IPS DF 4.7 (cell line): ENCODE results near the gene MCM6.
"Not testable (repeated sequence)": the region's sequence is repeated elsewhere in the genome, so short reads cannot be mapped to it uniquely, and the experiment has no call there.

ENCODE experiments used
- DNase-seq: peaks from one replicate; pipeline ENCODE4 v3.0.0-alpha.2; 2013; ENCODE audit warnings: low spot score; ENCODE audit errors: extremely low read depth

The MCM6 gene

DNA sequence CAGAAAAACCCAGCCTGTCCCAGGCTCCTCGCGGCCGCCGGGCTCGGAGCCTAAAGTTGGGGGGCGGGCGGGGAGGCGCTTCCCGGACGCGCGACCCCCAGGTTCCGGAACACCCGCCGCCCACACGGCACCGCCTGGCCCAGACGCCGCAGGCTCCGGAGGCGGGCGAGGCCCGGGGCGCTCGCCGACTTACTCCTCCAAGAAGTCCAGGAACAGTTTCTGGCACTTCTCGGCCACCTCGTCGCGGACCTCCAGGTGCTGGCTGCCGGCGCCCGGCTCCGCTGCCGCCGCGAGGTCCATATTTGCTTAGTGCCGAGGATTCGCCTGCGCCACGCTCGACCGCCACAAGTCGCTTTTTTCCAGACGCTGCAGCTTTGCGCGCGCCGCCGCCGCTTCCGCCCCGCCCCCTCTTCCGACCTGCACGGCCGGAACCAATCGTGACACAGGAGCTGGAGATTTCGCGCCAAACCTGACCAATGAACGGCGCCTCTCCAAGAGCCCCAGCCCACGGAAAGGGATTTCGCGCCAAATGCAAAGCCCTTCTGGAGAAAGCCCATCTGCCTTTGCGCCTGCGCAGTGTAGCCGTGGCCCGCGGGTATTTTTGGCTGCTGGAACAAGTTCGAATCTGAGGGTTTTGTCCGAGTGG lies at the start of gene MCM6:
MCM6 (minus strand) TSS at position 378 of the 646 bp plus-strand sequence; CDS start at position 300, 78 bp downstream.
- peak; percentile 98 for DNase-seq

DNA sequence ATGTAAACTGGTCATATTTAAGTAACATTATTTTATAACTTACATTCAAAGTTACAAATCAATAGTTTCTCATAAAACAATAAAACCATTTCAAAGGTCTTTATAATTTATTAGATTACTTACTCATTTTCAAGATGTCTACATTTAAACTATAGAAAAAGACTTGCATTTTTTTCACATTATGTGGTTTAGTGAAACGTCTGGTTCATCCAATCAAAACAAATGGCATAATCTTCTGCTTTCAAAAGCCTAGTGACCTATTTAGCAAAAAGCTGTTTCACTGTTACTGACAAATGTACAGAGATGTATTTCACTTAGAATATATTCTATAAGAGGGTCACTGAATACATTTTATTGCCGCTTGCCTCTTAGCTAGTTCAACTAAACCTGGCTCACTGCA lies 49.3 kb upstream of the MCM6 start:
- DNase-seq: no peak

DNA sequence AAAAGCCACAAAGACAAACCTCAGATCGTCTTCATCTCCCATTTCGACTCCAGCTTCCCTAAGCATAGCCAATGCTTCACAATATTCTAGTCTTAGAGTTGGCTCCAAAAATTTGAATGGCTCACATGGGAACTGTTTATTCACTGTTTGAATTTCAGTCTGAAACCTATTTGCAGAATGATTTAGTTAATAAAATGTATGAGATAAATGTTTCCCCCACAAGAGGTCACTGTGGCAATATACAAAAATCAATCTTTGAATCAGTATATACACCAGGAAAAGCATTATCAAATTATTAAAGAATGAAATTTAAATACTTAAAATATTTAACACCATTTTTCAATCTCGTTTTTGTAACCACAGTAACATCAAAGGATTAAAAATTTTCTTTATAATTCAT lies 40.0 kb upstream of the MCM6 start:
- no peak for DNase-seq

DNA sequence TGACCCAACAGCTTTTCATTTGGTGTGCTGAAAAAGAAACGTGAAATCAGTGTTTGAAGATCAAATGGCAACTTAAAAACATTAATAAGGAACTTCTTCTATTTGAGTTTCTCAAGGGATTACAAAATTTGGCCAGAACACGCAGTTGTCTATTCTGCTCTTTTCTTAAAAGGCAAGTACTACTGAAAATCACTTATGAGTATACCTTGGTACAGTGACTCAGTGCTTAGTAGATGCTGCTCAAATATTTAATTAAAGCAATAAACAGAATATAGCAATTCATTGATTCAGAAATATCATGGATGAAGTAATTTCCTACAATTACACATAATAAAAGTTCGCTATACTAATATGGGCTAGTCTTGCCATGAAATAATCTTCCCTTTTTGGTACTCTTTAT lies 38.2 kb upstream of the MCM6 start:
- DNase-seq: no peak

DNA sequence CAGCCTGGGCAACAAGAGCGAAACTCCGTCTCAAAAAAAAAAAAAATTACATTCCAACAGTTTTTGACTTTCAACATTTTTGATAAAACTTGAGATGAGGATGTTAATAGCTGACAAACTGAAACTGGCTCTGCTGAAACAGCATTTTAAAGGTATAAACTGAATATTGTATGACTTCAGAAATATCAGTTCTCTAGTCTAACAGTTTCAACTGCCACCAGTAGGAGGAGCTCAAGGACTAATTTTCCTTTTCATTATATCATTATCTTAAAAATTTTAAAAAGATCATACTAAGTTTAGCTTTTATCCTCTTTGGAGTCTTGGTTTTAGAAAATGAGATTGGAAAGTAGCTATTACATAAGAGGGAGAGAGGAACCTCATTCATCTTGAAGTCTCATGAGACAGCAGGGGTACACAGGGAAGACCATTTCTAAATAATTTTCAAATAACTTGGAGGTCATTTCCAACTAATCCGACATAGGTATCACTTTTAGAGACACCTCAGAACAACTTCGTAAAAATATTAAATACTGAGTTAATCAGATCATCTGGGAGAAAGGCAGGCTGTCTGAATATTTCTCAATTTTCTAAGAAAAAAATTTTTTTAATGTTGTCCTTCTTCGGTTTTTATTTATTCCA lies 37.6 kb upstream of the MCM6 start:
- no peak for DNase-seq

DNA sequence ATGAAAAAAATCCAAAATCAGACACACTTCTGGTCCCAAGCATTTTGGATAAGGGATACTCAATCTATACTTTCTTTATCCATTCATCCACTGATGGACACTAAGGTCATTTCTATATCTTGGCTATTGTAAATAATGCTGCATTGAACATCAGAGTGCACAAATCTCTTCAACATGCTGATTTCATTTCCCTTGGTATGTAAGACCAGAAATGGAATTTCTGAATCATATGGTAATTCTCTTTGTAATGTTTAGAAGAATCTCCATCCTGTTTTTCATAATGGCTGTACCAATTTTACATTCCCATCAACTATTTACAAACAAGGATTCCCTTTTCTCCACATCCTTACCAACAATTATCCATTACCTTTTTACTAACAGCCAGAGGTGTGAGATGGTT lies 33.7 kb upstream of the MCM6 start:
- DNase-seq: no peak

DNA sequence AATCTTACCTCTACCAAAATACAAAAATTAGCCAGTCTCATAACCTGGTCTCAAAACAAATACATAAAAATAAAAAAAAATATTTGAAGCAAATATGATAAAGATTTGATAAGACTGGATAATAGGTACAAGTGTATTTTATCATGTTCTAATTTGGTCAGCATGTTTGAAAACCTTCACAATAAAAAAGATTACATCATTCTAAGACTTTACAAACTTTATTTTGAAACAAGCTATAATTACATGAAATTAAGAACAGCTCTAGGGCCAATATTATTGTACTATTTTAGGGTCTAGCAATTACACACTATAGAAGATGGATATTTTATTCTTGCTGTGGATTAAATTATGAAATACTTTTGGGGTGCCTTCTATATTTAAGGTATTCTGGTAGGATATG lies 29.4 kb upstream of the MCM6 start:
- DNase-seq: no peak

DNA sequence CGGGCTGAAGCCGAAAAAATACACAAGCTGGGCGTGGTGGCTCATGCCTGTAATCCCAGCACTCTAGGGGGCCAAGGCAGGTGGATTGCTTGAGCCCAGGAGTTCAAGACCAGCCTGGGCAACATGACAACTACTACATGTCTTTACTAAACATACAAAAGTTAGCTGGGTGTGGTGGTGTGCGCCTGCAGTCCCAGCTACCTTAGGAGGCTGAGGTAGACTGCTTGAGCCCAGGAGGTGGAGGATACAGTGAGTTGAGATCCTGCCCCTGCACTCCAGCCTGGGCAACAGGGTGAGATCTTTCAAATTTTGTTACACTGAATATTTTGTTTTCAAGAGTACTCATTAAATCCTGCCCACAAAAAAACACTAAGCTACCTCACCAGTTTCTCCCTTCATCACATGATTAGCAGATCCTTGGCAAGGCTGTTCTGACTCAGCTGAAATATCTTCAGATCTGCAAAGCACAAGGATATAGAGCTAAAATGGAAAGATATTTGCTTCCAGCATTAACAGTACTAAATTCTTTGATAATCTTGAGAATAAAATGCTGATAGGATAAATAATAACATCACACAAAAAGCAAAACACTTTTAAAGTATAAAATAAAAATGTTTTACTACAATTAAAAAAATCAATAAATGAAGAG lies 28.2 kb upstream of the MCM6 start:
- DNase-seq: no peak

DNA sequence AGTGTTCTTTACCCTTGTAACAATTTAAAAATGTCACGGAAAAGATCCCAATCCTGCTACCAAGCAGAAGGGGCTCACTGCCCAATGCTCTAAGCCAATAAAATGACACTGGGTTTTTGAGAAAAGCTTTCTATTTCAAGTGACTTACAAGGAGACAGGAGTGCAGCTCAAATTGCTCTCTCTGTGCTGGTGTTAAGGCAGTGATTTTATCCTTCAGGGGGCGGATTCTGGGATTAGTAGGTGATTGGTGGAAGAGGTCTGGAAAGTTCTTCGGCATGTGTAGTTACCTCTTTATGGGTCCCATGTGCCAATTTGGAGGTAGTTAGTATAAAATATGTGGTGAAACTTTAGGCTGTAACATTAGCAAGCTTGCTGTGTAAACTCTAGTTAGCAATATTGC lies 27.4 kb upstream of the MCM6 start:
- DNase-seq: no peak

DNA sequence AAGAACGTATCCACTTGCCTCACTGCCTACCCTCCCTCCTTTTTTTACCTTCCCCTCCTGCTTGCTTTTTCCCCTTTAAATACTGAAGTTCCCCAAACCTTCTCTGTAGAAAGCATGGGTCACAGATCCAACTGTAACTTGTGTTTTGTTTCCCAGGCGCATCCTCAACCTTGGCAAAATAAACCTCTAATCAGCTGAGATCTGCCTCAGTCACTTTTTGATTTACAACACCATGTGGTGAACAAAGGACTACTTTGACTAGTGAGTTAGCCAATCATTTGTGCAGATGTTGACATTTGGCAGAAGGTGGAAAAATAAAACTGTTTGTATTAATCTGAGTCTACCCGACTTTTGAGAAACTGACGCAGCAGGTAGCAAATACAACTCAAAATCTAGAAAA lies 23.3 kb upstream of the MCM6 start:
- no peak for DNase-seq

DNA sequence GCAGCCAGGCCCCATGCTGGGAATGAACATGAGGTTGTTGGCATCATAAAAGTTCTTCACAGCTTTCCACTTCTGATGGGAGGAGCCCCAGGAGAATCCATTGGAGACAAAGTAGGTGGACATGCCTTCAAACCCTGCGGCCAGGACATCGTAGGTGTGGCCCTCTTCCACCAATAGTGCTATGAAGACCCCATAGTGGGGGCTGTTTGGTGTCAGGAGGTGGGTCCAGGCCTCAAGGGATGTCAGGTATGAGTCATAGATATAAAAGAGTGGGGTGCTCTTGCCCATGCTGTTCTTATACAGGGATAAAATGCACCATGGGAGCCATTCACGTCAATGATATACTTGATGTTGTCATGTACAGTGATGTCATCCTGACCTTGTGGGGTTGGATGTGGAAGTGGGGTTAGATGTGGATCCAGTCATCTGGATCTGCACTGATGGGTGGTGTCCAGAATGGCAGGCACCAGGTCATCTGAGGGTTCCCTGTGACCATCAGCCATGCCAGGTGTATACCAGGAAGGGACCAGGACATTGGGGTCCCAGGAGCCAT lies 22.1 kb upstream of the MCM6 start:
- no peak for DNase-seq

DNA sequence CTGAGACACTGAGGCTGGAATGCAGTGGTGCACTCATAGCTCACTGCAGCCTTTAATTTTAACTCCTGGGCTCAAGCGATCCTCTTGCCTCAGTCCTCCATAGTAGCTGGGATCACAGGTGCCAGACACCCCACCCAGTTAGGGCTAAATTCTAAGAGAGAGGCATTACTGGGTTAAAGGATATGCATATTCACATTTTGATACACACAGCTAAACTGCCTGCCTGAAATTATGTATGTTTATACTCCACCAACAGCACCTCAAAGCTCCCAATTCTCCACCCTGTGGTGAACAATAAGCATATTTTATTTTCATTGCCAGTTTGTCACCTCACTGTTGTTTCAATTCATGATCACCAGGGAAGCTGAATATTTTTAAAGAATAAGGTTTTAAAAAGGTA lies 18.7 kb upstream of the MCM6 start:
- no peak for DNase-seq

DNA sequence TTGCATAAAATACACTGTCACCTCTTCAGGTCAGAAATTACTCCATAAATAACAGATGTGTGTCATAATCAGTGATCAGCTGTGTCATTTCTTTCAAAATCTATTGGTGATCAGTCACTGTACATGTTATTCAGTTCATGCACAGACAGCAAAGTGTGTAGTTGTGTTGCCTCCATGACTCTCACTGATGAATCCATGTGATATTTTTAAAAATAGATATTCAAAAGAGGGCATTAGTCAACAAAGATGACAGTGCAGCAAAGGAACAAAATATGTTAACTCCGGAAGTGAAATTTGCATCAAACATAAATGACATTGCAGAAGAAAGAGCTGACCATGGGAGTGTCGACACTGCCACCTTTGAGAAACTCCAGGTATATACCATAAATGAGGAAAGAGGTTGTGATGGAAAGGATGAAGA lies 17.1 kb upstream of the MCM6 start:
- DNase-seq: no peak

DNA sequence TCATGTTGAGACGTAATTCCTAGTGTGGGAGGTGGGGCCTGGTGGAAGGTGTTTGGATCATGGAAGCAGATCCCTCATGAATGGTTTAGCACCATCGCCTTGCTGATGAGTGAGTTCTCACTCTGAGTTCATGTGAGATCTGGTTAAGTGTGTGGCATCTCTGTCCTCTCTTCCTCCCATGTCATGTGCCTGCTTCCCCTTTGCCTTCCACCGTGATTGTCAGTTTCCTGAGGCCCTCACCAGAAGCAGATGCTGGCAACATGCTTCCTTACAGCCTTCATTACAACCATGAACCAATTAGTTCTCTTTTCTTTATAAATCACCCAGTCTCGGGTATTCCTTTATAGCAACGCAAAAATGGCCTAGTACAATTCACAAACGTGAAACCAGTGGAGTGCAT lies 14.6 kb upstream of the MCM6 start:
- no peak for DNase-seq

DNA sequence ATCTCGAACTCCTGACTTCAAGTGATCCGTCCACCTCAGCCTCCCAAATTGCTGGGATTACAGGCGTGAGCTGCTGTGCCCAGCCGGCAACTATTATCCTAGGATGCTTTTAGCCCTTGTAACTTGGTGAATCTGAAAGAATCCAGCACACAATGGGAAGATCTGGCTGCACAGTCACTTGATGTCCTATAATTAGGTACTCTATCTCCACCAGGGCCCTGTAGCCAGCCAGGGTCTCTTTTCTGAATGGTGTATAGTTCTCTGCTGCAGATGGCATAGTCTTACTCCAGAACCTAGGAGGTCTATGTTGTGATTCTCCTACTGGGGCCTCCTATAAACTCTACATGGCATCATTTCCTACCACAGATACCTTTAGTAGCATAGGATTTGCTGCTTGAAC lies 13.9 kb upstream of the MCM6 start:
- DNase-seq: no peak

DNA sequence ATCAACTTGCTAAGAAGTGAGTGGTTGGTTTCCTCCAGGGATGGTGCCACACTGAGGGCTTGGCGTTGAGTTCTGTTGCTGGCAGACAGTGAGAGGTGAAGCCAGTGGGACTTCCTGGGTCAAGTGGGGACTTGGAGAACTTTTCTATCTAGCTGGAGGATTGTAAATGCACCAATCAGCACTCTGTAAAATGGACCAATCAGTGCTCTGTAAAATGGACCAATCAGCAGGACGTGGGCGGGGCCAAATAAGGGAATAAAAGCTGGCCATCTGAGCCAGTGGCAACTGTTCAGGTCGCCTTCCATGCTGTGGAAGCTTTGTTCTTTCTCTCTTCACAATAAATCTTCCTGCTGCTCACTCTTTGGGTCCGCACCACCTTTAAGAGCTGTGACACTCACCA lies 12.3 kb upstream of the MCM6 start:
- not testable (repeated sequence) for DNase-seq

DNA sequence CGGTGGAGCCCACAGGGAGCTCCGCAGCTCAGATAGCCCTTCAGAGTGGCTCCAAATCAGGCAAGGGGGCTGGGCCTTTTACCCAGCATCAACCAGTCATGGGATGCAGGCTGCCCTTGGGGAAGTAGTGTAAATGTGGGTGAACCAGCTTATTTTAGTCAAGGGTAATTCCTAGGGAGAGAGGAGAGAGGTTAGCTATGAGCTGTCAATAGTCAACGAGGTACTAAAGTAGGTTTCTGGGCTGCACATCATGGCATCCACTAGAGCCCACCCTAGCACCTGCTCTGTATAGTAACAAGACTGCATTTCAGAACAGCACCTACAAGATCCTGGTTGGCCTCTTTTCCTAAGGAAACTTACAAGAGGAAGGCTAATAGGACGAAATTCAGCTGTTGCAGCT lies 9.5 kb upstream of the MCM6 start:
- no peak for DNase-seq

DNA sequence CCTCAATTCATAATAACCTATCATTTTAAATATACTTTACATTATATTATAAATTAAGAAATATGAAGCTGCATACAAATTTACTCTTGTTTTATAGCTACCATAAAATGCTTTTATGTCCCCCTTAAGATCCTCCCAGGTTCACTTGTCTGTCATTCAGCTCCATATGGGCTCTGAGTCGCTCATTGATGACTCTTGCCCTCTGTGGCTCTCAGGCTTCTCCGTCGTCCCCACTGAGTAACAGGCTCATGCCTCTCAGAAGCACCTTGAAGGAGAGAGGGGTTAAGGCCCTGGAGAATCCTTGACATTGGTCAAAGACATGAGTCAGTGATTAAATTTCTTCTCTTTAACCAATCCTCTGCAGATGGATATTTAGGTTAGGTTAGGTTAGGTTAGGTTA lies 6.2 kb upstream of the MCM6 start:
- DNase-seq: no peak

DNA sequence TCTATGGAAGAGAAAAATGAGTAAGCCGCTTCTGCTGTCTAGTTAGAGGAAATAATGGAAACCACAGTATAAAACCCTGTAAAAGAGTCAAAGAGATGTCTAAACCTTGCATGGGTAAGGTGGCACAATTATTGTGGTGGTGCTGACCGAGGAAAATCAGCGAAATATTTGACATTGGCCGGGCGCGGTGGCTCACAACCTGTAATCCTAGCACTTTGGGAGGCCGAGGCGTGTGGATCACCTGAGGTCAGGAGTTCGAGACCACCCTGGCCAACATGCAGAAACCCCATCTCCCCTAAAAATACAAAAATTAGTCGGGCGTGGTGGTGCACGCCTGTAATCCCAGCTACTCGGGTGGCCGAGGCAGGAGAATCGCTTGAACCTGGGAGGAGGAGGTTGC lies 527 bp upstream of the MCM6 start:
- not testable (repeated sequence) for DNase-seq

DNA sequence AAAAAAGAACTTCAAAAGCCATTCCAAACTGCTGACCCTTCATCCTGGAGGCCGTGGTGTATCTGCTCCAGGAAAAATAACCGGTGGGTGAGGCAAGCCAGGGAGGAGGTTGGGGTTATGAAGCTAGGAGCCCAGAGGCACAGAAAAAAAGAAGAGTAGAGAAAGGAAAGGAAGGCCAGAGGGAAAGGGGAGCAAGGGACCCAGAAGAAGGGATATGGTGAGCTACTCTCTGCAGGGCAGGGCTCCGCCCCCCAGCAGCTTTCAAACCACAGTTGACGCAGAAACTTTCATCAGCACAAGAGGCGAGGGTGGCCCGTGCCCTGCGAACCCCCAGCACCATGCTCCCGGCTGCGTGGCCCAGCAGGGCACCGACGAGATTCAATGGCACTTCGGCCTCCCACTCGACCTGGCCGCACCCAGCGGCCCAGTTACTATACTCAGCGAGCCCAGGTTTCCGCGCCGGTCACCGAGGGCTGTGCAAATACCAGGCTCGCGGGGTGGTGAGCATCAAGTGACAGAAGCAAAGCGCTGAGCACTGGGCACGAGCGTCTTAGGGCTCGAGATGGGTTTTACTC lies 665 bp downstream of the MCM6 start:
- DNase-seq: no peak

DNA sequence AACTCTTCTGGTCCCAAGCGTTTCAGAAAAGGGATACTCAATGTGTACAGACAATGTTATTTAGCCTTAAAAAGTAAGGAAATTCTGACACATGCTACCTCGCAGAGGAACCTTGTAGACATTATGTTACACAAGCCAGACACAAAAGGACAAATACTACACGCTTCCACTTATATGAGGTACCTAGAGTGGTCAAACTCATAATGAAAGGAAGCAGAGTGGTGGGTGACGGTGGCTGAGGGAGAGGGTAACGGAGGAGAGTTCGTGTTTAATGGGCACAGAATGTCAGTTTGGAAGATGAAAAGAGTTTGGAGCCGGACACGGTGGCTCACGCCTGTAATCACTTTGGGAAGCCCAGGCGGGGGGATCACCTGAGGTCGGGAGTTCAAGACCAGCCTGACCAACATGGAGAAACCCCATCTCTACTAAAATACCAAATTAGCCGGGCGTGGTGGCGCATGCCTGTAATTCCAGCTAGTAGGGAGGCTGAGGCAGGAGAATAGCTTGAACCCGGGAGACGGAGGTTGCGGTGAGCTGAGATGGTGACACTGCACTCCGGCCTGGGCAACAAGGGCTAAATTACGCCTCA lies 1.4 kb downstream of the MCM6 start:
- no peak for DNase-seq

DNA sequence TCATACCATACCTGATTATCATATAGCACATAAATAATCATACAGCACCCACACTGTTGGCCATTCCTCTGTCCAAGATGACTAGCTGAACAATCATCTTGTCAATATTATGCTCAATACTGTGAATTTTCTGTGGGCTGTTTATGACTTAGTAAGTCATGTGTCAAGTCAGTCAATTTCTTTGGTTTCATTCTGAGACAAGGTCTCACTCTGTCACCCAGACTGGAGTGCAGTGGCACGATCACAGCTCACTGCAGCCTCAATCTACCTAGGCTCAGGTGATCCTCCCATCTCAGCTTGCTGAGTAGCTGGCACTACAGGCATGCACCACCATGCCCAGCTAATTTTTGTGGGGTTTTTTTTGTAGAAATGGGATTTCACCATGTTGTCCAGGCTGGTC lies 5.7 kb downstream of the MCM6 start:
- DNase-seq: no peak
